IMR-90 (cell line): ENCODE measurements around the gene RNF19B.

Experiments used
- BHLHE40 ChIP-seq: fragments of 150-350 bp; IDR thresholded peaks from 2 replicates; pipeline ENCODE4 v1.6.1; 2016; ENCODE audit warnings: mild to moderate bottlenecking, low read depth, low read length
- CEBPB ChIP-seq: IDR thresholded peaks from 2 replicates; pipeline ENCODE4 v1.6.1; 2012; ENCODE audit warnings: low read depth, low read length, improper control_type of control experiment
- CHD1 ChIP-seq: IDR thresholded peaks from 2 replicates; pipeline ENCODE4 v1.6.1; 2012; ENCODE audit warnings: low read depth, low read length, improper control_type of control experiment
- CTCF ChIP-seq: conservative IDR thresholded peaks from 2 replicates; pipeline ENCODE4 v1.5.1; 2012; ENCODE audit warnings: mild to moderate bottlenecking, low read depth, low read length, improper control_type of control experiment
- FOS ChIP-seq: fragments of 150-350 bp; IDR thresholded peaks from 2 replicates; pipeline ENCODE4 v1.6.1; 2016; ENCODE audit warnings: low read depth, low read length
- MAFK ChIP-seq: IDR thresholded peaks from 2 replicates; pipeline ENCODE4 v1.6.1; 2012; ENCODE audit warnings: low read depth, low read length, improper control_type of control experiment
- POLR2A ChIP-seq: IDR thresholded peaks from 2 replicates; pipeline ENCODE4 v1.6.1; 2012; ENCODE audit warnings: mild to moderate bottlenecking, low read depth, low read length
- RAD21 ChIP-seq: IDR thresholded peaks from 2 replicates; pipeline ENCODE4 v1.6.1; 2012; ENCODE audit warnings: low read length, improper control_type of control experiment
- RFX5 ChIP-seq: IDR thresholded peaks from 2 replicates; pipeline ENCODE4 v1.8.0; 2012; ENCODE audit warnings: low read depth, mild to moderate bottlenecking, low read length, moderate library complexity
- USF2 ChIP-seq: fragments of 150-350 bp; IDR thresholded peaks from 2 replicates; pipeline ENCODE4 v1.6.1; 2017; ENCODE audit warnings: mild to moderate bottlenecking, antibody characterized with exemption, low read length, low read depth
- TF ChIP-seq, protein P1 (sequence below): fragments of 150-350 bp; IDR thresholded peaks from 2 replicates; pipeline ENCODE4 v1.6.1; 2016; ENCODE audit warnings: low read depth, mild to moderate bottlenecking, low read length, moderate library complexity, borderline replicate concordance

- TF ChIP-seq CTCF: no peak
- TF ChIP-seq CHD1: no peak
- TF ChIP-seq POLR2A: no peak
- no peak for TF ChIP-seq RFX5
- no peak for TF ChIP-seq MAFK
- no peak for TF ChIP-seq RAD21
- no peak for TF ChIP-seq CEBPB
- no peak for TF ChIP-seq FOS
- TF ChIP-seq, protein P1, sequence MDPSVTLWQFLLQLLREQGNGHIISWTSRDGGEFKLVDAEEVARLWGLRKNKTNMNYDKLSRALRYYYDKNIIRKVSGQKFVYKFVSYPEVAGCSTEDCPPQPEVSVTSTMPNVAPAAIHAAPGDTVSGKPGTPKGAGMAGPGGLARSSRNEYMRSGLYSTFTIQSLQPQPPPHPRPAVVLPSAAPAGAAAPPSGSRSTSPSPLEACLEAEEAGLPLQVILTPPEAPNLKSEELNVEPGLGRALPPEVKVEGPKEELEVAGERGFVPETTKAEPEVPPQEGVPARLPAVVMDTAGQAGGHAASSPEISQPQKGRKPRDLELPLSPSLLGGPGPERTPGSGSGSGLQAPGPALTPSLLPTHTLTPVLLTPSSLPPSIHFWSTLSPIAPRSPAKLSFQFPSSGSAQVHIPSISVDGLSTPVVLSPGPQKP: no peak
- TF ChIP-seq USF2: no peak
- no peak for TF ChIP-seq BHLHE40
Observed at GRCh38 chr1:33001282-33001681, 36.7 kb upstream of the RNF19B start.
